ENCODE results near the gene ALDOA. TPM values are rescaled to one million over a fixed set of nuclear protein-coding genes. Genes with fewer than 3 reads are reported as not detected.

The ALDOA gene
- total RNA-seq, 3 donors from 2014 or later = 479 to 672 (median 540) TPM

DNA sequence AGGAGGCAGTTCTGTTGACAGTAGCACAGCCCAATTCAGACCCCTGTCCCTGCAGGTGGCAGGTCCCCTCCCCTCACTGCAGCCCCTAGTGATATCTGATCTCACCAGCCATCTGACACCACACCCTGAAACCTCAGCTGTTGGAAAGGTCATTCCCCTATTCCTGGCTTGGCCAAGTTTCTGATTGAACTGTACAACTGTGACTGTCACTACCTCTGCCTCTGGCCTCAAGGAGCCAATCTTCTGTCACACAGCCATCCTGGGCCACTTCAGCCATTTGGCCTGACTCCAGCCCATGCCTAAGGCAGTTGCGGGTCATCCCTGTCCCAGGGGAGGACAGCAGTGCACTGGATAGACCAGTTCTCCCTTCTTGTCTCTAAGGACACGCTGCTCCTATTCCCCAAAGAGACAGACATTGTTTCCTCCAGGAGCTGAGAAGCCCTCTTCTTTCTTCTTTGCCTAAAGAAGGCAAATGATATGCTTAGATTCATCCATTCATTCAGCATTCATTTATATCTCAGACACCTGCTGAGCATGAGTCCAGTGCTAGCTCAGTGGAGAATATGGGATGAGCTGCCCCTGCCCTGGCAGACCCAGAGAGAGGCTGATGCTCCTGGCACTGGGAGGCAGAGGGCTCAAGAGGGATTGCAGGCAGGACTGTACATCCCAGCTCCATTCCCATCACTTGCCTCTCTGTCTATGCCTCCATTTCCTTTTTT, 4.6 kb upstream of the ALDOA start:
- Histone ChIP-seq H3K4me1 (peaks cover 8 to 9% of the 10 kb centered on the region in 2 donors), H3K9me3 (no peaks in the 10 kb centered on the region), H3K4me3 (peak overlapping the region in 1 of 3 donors; percentile 27), H3K27ac (peak overlapping the region; percentile 81 to 93), H3K27me3 (no peaks in the 10 kb centered on the region), H3K36me3 (no peaks in the 10 kb centered on the region)
- TF ChIP-seq POLR2AphosphoS5 (IDR thresholded peaks at IDR 0.05) = peak; percentile 27 to 63 (median 62)
- TF ChIP-seq, protein P1, sequence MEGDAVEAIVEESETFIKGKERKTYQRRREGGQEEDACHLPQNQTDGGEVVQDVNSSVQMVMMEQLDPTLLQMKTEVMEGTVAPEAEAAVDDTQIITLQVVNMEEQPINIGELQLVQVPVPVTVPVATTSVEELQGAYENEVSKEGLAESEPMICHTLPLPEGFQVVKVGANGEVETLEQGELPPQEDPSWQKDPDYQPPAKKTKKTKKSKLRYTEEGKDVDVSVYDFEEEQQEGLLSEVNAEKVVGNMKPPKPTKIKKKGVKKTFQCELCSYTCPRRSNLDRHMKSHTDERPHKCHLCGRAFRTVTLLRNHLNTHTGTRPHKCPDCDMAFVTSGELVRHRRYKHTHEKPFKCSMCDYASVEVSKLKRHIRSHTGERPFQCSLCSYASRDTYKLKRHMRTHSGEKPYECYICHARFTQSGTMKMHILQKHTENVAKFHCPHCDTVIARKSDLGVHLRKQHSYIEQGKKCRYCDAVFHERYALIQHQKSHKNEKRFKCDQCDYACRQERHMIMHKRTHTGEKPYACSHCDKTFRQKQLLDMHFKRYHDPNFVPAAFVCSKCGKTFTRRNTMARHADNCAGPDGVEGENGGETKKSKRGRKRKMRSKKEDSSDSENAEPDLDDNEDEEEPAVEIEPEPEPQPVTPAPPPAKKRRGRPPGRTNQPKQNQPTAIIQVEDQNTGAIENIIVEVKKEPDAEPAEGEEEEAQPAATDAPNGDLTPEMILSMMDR (IDR thresholded peaks at IDR 0.05) = no peak
- intact Hi-C loops (cut with DNase I; ENCODE audit: low total_unique reads) = no loop called here
- peak; percentile 85 to 91 for DNase-seq (ENCODE audit: low spot score in 2 of 2)

DNA sequence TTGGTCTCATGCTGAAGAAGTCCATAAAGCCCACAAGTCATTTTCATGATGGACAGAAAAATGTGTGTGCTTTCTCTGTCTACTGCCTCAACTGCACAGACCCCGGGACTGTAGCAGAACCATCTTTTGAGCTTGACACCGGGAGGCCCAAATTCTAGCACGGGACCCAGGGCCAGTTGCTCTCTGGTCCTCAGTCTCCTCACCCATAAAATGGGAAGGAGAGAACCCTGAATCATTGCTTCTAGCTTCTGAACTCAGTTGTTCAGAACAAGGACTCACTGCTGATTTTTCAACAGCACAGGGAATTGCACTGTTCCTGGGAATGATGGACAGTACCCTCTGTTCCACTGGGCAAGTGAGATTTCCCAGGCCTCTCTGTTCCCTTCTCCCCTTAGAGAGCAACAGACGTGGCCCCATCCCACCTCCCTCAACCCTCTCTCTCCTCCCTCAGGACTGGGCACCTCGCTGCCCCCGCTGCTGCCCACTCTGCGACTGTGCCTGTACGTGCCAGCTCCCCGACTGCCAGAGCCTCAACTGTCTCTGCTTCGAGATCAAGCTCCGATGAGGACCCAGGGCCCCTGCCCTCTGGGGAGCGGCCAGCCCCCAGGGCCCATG, 2.2 kb upstream of the ALDOA start:
- TF ChIP-seq, protein P1 (IDR thresholded peaks at IDR 0.05) = no peak
- TF ChIP-seq POLR2A (IDR thresholded peaks at IDR 0.05) (no peak), POLR2AphosphoS5 (IDR thresholded peaks at IDR 0.05) (no peak)
- no peak for DNase-seq (ENCODE audit: low spot score in 2 of 2)
- peak overlapping the region; percentile 87 to 97 (median 95) for H3K4me3 ChIP-seq
- peaks cover 9 to 17% of the 10 kb centered on the region in 2 donors for H3K4me1 ChIP-seq
- H3K36me3 ChIP-seq = peaks cover 1% of the 10 kb centered on the region
- intact Hi-C loops (cut with DNase I; ENCODE audit: low total_unique reads) = no loop called here
- H3K27me3 ChIP-seq = no peaks in the 10 kb centered on the region
- no peaks in the 10 kb centered on the region for H3K9me3 ChIP-seq
- H3K27ac ChIP-seq = peak overlapping the region; percentile 93 to 98

- intact Hi-C loops (cut with DNase I; ENCODE audit: low total_unique reads) = no loop called here
- peaks cover 9 to 17% of the 10 kb centered on the region in 2 donors for H3K4me1 ChIP-seq
- peak overlapping the region; percentile 93 to 98 for H3K27ac ChIP-seq
- H3K4me3 ChIP-seq = peak overlapping the region; percentile 87 to 97 (median 95)
- H3K27me3 ChIP-seq = no peaks in the 10 kb centered on the region
- peak; percentile 15 for TF ChIP-seq POLR2A (IDR thresholded peaks at IDR 0.05)
- TF ChIP-seq POLR2AphosphoS5 (IDR thresholded peaks at IDR 0.05) = peak in 1 of 3 donors; percentile 54
- TF ChIP-seq, protein P1 (IDR thresholded peaks at IDR 0.05) = no peak
- H3K9me3 ChIP-seq = no peaks in the 10 kb centered on the region
- peaks cover 8% of the 10 kb centered on the region for H3K36me3 ChIP-seq
- peak; percentile 69 to 74 for DNase-seq (ENCODE audit: low spot score in 2 of 2)
These were observed 1.4 kb upstream of the ALDOA start for GRCh38 chr16:30063893-30064728.

GRCh38 chr16:30064729-30065101, 845 bp upstream of the ALDOA start:
- no peak for TF ChIP-seq POLR2A (IDR thresholded peaks at IDR 0.05)
- TF ChIP-seq POLR2AphosphoS5 (IDR thresholded peaks at IDR 0.05) = no peak
- TF ChIP-seq, protein P1 (IDR thresholded peaks at IDR 0.05) = no peak
- H3K27ac ChIP-seq = peak overlapping the region; percentile 93 to 98
- peak overlapping the region; percentile 87 to 97 (median 95) for H3K4me3 ChIP-seq
- peak in 1 of 2 donors; percentile 40 for DNase-seq (ENCODE audit: low spot score in 2 of 2)
- H3K9me3 ChIP-seq = no peaks in the 10 kb centered on the region
- peaks cover 13% of the 10 kb centered on the region for H3K36me3 ChIP-seq
- peaks cover 9 to 17% of the 10 kb centered on the region in 2 donors for H3K4me1 ChIP-seq
- intact Hi-C loops (cut with DNase I; ENCODE audit: low total_unique reads) = no loop called here
- no peaks in the 10 kb centered on the region for H3K27me3 ChIP-seq
